ENCODE measurements around the gene FGD3. TPM values are rescaled to one million over a fixed set of nuclear protein-coding genes. Genes with fewer than 3 reads are reported as not detected.

The FGD3 gene
- polyA plus RNA-seq, 3 donors: 5.0 to 7.7 (median 7.0) TPM

- 69 to 77% (median 72%) methylated on average over 13 of the region's 13 CpGs for WGBS, 3 donors
- no peak overlapping the region for H3K27ac ChIP-seq (ENCODE audit: low read depth, low read length)
Measured at GRCh38 chr9:93036887-93037475, 89.7 kb downstream of the FGD3 start.

- H3K27ac ChIP-seq (ENCODE audit: low read depth, low read length): no peak overlapping the region
- WGBS, 3 donors: 65 to 78% (median 68%) methylated on average over 13 of the region's 13 CpGs
Measured at GRCh38 chr9:93037476-93037971, 90.2 kb downstream of the FGD3 start.

- WGBS, 3 donors: 79 to 89% (median 85%) methylated on average over 6 of the region's 6 CpGs
- no peak overlapping the region for H3K27ac ChIP-seq (ENCODE audit: low read depth, low read length)
Measured at GRCh38 chr9:93038918-93039317, 91.6 kb downstream of the FGD3 start.

- no peak overlapping the region for H3K27ac ChIP-seq (ENCODE audit: low read depth, low read length)
- 78 to 93% (median 87%) methylated on average over 6 of the region's 6 CpGs for WGBS, 3 donors
Measured at GRCh38 chr9:93039456-93039855, 92.1 kb downstream of the FGD3 start.

- no peak overlapping the region for H3K27ac ChIP-seq (ENCODE audit: low read depth, low read length)
- 78 to 88% (median 83%) methylated on average over 10 of the region's 10 CpGs for WGBS, 3 donors
Measured at GRCh38 chr9:93039976-93040375, 92.7 kb downstream of the FGD3 start.

- H3K27ac ChIP-seq (ENCODE audit: low read depth, low read length): no peak overlapping the region
- WGBS, 3 donors: 90 to 96% (median 91%) methylated on average over 7 of the region's 7 CpGs
Measured at GRCh38 chr9:93040409-93040808, 93.1 kb downstream of the FGD3 start.

GRCh38 chr9:93041108-93041802 is 93.9 kb downstream of the FGD3 start:
- 81 to 86% (median 85%) methylated on average over 6 of the region's 6 CpGs for WGBS, 3 donors
- H3K27ac ChIP-seq (ENCODE audit: low read depth, low read length): no peak overlapping the region

- no peak overlapping the region for H3K27ac ChIP-seq (ENCODE audit: low read depth, low read length)
- WGBS, 3 donors: 76 to 86% (median 85%) methylated on average over 6 of the region's 6 CpGs
Measured at GRCh38 chr9:93043122-93043521, 95.8 kb downstream of the FGD3 start.

GRCh38 chr9:93045521-93045920 is 98.2 kb downstream of the FGD3 start:
- 58 to 85% (median 63%) methylated on average over 1 to 2 of the region's 2 CpGs for WGBS, 3 donors
- H3K27ac ChIP-seq (ENCODE audit: low read depth, low read length): no peak overlapping the region

- 52 to 92% (median 83%) methylated on average over 8 of the region's 8 CpGs for WGBS, 3 donors
- no peak overlapping the region for H3K27ac ChIP-seq (ENCODE audit: low read depth, low read length)
Measured at GRCh38 chr9:93048566-93049448, 101.5 kb downstream of the FGD3 start.

GRCh38 chr9:93049491-93049890 is 102.2 kb downstream of the FGD3 start:
- WGBS, 3 donors: 69 to 94% (median 80%) methylated on average over 4 of the region's 4 CpGs
- H3K27ac ChIP-seq (ENCODE audit: low read depth, low read length): no peak overlapping the region

- WGBS, 3 donors: 92 to 100% (median 94%) methylated on average over 4 of the region's 4 CpGs
Measured at GRCh38 chr9:93050231-93050630, 102.9 kb downstream of the FGD3 start.

GRCh38 chr9:93051680-93052089 is 104.4 kb downstream of the FGD3 start:
- WGBS, 3 donors: 30 to 37% (median 31%) methylated on average over 6 of the region's 6 CpGs
- no peak overlapping the region for H3K27ac ChIP-seq (ENCODE audit: low read depth, low read length)

More at GRCh38 chr9:93050231-93050630, 102.9 kb downstream of the FGD3 start:
- no peak overlapping the region for H3K27ac ChIP-seq (ENCODE audit: low read depth, low read length)

- 79 to 87% (median 86%) methylated on average over 15 of the region's 15 CpGs for WGBS, 3 donors
- no peak overlapping the region for H3K27ac ChIP-seq (ENCODE audit: low read depth, low read length)
Measured at GRCh38 chr9:93052791-93053540, 105.6 kb downstream of the FGD3 start.

- H3K27ac ChIP-seq (ENCODE audit: low read depth, low read length): no peak overlapping the region
- WGBS, 3 donors: 93 to 97% (median 97%) methylated on average over 5 of the region's 5 CpGs
Measured at GRCh38 chr9:93053781-93054331, 106.5 kb downstream of the FGD3 start.

- 62 to 91% (median 69%) methylated on average over 10 to 11 of the region's 11 CpGs for WGBS, 3 donors
- no peak overlapping the region for H3K27ac ChIP-seq (ENCODE audit: low read depth, low read length)
Measured at GRCh38 chr9:93054758-93055704, 107.7 kb downstream of the FGD3 start.

Data from adipose tissue (tissue), 3 donors.